ENCODE measurements around the gene CD8B. TPM values are rescaled to one million over a fixed set of nuclear protein-coding genes. Genes with fewer than 3 reads are reported as not detected.

Gene CD8B
- total and polyA plus RNA-seq, 2 of the 13 experiments (the other 11 are each of a cell fraction or from before 2014, with no cell fraction given) = 0.04 TPM; not detected in 1

DNA sequence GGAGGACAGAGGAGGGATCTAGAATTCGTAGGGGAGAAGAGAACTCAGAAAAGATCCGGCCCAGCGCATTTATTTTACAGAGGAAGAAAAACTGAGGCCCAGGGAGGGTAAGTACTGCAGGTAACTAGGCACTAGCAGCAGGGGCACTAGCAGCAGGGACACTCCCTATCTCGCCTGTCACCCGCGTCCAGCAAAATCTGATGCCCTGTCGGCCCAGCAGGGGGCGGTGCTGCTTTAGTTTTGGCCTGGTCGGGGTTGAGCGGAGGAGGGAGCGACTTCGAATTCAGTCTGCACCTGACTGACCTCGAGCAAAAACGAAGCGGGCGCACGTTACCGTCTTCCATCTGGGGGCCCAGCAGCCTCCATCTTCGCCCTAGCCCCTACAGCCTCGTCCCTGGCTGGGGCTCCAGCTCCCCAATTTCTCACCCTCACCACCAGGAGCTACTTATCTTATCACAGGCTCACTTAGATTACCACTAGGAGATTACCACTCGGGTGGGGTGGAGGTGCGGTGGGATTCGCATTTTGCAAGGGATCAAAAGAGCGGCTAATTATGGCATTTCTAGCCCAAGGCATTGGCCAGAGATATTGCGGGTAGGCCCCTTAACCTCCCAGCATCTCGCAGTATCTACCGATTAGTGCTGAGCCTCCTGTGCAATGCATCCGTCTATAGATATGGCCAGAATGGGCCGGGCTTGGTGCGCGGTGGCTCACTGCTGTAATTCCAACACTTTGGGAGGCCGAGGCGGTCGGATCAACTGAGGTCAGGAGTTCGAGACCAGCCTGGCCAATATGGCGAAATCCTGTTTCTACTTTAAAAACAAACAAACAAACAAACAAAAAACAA is 53.1 kb downstream of the CD8B start (continued):
- TF ChIP-seq ZNF337 (CRISPR knock-in tag; IDR thresholded peaks at IDR 0.05; ENCODE audit: borderline replicate concordance, low read depth) (no peak), MED1 (CRISPR knock-in tag; IDR thresholded peaks at IDR 0.05) (no peak), ZNF605 (CRISPR knock-in tag; IDR thresholded peaks at IDR 0.05) (peak; percentile 58), ZNF234 (CRISPR knock-in tag; conservative IDR thresholded peaks at IDR 0.05) (no peak), TOE1 (CRISPR knock-in tag; IDR thresholded peaks at IDR 0.05) (no peak), TCF7 (IDR thresholded peaks at IDR 0.05; ENCODE audit: low read depth) (no peak), NAIF1 (CRISPR knock-in tag; IDR thresholded peaks at IDR 0.05; ENCODE audit: borderline replicate concordance) (no peak), ZNF7 (CRISPR knock-in tag; IDR thresholded peaks at IDR 0.05) (no peak), SNAPC5 (CRISPR knock-in tag; IDR thresholded peaks at IDR 0.05; ENCODE audit: borderline replicate concordance) (no peak), ASH2L (IDR thresholded peaks at IDR 0.05; ENCODE audit: insufficient read length, low read depth, low read length) (no peak), ZFAT (CRISPR knock-in tag; conservative IDR thresholded peaks at IDR 0.05) (no peak), GPBP1L1 (CRISPR knock-in tag; IDR thresholded peaks at IDR 0.05) (no peak), ZNF83 (CRISPR knock-in tag; IDR thresholded peaks at IDR 0.05; ENCODE audit: borderline replicate concordance) (no peak), HOXA3 (CRISPR knock-in tag; IDR thresholded peaks at IDR 0.05) (peak; percentile 38; the same call in 1 of the 2 replicates), THAP9 (CRISPR knock-in tag; IDR thresholded peaks at IDR 0.05; ENCODE audit: borderline replicate concordance) (no peak), RBFOX2 (IDR thresholded peaks at IDR 0.05; ENCODE audit: low read depth, low read length) (no peak), TOPORS (CRISPR knock-in tag; IDR thresholded peaks at IDR 0.05) (no peak), SALL1 (CRISPR knock-in tag; IDR thresholded peaks at IDR 0.05) (peak; percentile 74; the same call in 1 of the 2 replicates), TEAD2 (CRISPR knock-in tag; IDR thresholded peaks at IDR 0.05) (no peak), ZSCAN9 (CRISPR knock-in tag; IDR thresholded peaks at IDR 0.05; ENCODE audit: borderline replicate concordance) (no peak), RFX1 (IDR thresholded peaks at IDR 0.05) (no peak), ZBTB21 (CRISPR knock-in tag; IDR thresholded peaks at IDR 0.05) (no peak), GATA4 (IDR thresholded peaks at IDR 0.05; ENCODE audit: borderline replicate concordance, low read depth) (no peak)
- TF ChIP-seq, protein P1, sequence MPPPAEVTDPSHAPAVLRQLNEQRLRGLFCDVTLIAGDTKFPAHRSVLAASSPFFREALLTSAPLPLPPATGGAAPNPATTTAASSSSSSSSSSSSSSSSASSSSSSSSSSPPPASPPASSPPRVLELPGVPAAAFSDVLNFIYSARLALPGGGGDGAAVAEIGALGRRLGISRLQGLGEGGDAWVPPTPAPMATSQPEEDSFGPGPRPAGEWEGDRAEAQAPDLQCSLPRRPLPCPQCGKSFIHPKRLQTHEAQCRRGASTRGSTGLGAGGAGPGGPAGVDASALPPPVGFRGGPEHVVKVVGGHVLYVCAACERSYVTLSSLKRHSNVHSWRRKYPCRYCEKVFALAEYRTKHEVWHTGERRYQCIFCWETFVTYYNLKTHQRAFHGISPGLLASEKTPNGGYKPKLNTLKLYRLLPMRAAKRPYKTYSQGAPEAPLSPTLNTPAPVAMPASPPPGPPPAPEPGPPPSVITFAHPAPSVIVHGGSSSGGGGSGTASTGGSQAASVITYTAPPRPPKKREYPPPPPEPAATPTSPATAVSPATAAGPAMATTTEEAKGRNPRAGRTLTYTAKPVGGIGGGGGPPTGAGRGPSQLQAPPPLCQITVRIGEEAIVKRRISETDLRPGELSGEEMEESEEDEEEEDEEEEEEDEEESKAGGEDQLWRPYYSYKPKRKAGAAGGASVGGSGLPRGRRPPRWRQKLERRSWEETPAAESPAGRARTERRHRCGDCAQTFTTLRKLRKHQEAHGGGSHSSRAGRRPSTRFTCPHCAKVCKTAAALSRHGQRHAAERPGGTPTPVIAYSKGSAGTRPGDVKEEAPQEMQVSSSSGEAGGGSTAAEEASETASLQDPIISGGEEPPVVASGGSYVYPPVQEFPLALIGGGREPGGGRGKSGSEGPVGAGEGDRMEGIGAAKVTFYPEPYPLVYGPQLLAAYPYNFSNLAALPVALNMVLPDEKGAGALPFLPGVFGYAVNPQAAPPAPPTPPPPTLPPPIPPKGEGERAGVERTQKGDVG (CRISPR knock-in tag; IDR thresholded peaks at IDR 0.05; ENCODE audit: borderline replicate concordance) = no peak
